Choroid plexus epithelial cell (primary cell): ENCODE measurements around the gene CACNA1I.

Source experiments
- DNase-seq: peaks from one replicate; pipeline ENCODE4 v3.0.0-alpha.2; 2010; ENCODE audit warnings: low read depth
- H3K4me3 ChIP-seq: 2 replicates; pipeline ENCODE4 v1.5.1; 2011; ENCODE audit warnings: low read depth, mild to moderate bottlenecking, control low read depth, low read length, moderate library complexity
- CTCF ChIP-seq: conservative IDR thresholded peaks from 2 replicates; pipeline ENCODE4 v1.5.1; 2011; ENCODE audit warnings: low read depth, mild to moderate bottlenecking, control low read depth, inconsistent platforms, low read length, moderate library complexity

CACNA1I gene

DNA sequence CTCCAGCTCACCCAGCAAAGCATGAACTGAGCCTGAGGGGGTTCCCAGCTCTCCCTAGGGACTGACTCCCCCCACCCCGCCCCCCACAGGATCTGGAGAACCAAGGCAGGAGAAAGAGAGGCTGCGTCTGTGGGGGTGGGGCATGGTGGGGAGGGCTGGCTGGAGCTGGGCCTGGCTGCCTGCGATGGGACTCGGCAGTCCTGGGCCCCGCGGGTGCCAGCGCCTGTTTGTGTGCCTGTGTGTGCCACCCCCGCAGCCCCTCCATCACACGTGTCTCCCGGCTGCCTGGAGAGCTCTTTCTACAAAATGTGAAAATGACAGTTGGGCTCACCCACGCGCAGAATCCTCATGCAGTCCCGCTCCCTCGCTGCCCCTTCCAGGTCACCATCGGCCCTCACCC lies 46.8 kb downstream of the CACNA1I start:
- no peak for DNase-seq
- no peak overlapping the region for H3K4me3 ChIP-seq

GRCh38 chr22:39617970-39618757 lies 47.6 kb downstream of the CACNA1I start:
- DNase-seq: no peak

More for the DNA sequence above, 46.8 kb downstream of the CACNA1I start:
- no peak for TF ChIP-seq CTCF

DNA sequence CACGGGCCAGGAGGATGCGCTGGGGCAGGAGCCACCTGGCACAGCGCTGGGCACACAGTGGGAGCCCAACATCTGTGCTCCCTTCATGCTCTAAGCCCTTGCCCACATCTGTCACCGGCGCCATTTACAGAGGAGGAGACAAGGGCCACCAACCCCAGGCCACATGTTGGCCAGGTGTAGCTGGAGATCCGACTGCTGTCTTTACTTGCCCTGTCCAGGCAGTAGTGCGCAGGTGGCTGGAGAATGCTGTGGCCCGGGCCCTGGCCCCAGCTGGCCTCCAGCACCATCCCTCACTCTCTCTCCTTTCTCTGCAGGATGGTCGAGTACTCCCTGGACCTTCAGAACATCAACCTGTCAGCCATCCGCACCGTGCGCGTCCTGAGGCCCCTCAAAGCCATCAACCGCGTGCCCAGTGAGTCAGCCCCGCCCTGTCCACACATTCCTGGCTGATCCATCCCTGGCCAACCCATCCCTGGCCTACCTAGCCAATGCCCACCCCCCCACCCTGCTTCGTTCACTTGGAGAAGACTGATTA lies 48.5 kb downstream of the CACNA1I start:
- TF ChIP-seq CTCF: no peak
- H3K4me3 ChIP-seq: no peak overlapping the region
- no peak for DNase-seq

More at GRCh38 chr22:39617970-39618757, 47.6 kb downstream of the CACNA1I start:
- no peak overlapping the region for H3K4me3 ChIP-seq
- TF ChIP-seq CTCF: no peak

DNA sequence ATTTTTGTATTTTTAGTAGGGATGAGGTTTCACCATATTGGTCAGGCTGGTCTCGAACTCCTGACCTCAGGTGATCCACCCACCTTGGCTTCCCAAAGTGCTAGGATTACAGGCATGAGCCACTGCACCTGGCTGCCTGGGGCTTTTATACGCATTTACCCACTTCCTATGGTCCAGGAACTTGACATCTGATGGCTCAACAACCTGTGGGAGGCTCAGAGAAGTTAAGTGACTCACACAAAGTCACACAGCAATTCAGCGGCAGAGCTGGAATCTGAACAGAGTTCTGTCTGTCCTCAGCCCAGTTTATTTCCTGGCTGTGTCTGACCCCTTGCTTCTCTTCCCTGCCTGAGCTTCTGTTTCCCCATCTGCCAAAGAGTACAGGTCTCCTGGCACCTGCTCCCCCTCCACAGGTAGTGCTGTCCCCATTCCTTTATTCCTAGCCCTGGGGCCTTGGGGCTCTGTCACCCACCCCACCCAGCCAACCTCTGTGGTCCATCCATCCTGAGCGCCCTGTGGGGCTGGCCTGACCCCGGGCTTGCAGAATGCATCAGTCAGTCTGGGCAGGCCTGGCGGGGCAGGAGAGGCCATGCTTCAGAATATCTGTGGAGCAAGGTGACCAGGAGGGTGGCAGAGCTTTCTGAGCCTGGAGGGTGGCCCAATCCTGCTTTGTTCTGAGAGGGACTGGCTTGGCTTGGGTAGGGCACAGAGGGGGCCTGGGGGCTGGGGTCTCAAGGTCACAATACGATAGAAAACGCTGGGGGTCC lies 50.6 kb downstream of the CACNA1I start:
- no peak for TF ChIP-seq CTCF
- no peak overlapping the region for H3K4me3 ChIP-seq
- no peak for DNase-seq

DNA sequence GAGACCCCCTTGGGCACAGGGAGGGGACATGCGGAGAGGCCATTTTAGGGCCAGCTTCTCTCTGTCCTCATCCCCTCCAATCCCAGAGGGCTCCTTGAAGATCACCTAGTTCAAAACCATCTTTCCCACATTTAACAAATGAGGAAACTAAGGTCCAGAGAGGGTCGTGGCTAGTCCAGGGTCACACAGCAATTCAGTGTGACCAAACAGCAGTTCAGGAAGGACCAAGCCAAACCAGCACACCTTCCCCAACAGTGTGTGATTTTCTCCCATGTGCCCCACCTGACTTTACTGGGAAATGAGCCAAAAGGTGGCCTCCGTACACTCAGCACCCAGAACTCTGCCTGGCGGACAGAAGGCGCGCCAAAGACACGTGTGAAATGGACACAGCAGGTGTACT lies 51.3 kb downstream of the CACNA1I start:
- no peak for DNase-seq
- no peak overlapping the region for H3K4me3 ChIP-seq
- TF ChIP-seq CTCF: no peak

- no peak overlapping the region for H3K4me3 ChIP-seq
- peak; percentile 45 for DNase-seq
- peak; percentile 71 for TF ChIP-seq CTCF
Observed at GRCh38 chr22:39622881-39623367, 52.4 kb downstream of the CACNA1I start.
